Rectal smooth muscle tissue (tissue), 1 donor: ENCODE measurements around the gene MYCBP2.

Experiments used
- H3K27ac ChIP-seq: one replicate; pipeline ENCODE4 v1.7.0; 2013; ENCODE audit warnings: low read depth, low read length, inconsistent platforms
- H3K27me3 ChIP-seq: one replicate; pipeline ENCODE4 v1.7.0; 2013; ENCODE audit warnings: low read length; ENCODE audit not compliant: control insufficient read depth, insufficient read depth
- H3K36me3 ChIP-seq: one replicate; pipeline ENCODE4 v1.7.0; 2013; ENCODE audit warnings: low read length; ENCODE audit not compliant: control insufficient read depth, insufficient read depth
- H3K4me1 ChIP-seq: one replicate; pipeline ENCODE4 v1.7.0; 2013; ENCODE audit warnings: low read length; ENCODE audit not compliant: control insufficient read depth, insufficient read depth
- H3K4me3 ChIP-seq: one replicate; pipeline ENCODE4 v1.7.0; 2013; ENCODE audit warnings: low read length
- H3K9ac ChIP-seq: one replicate; pipeline ENCODE4 v1.7.0; 2013; ENCODE audit warnings: low read length

The MYCBP2 gene

GRCh38 chr13:77099415-77099814, 227.5 kb downstream of the MYCBP2 start:
- Histone ChIP-seq H3K27ac (no peak overlapping the region), H3K4me1 (no peaks in the 10 kb centered on the region), H3K9ac (no peak overlapping the region), H3K36me3 (peaks cover 6% of the 10 kb centered on the region), H3K4me3 (no peak overlapping the region), H3K27me3 (no peaks in the 10 kb centered on the region)

GRCh38 chr13:77095288-77095687, 231.6 kb downstream of the MYCBP2 start:
- H3K4me1 ChIP-seq, result no peaks in the 10 kb centered on the region
- H3K4me3 ChIP-seq, result no peak overlapping the region
- no peak overlapping the region for H3K9ac ChIP-seq
- H3K27me3 ChIP-seq, result no peaks in the 10 kb centered on the region
- H3K36me3 ChIP-seq, result peaks cover 10% of the 10 kb centered on the region
- H3K27ac ChIP-seq, result no peak overlapping the region

GRCh38 chr13:77094773-77095172, 232.1 kb downstream of the MYCBP2 start:
- no peaks in the 10 kb centered on the region for H3K27me3 ChIP-seq
- H3K9ac ChIP-seq, result no peak overlapping the region
- H3K4me3 ChIP-seq, result no peak overlapping the region
- H3K4me1 ChIP-seq, result no peaks in the 10 kb centered on the region
- H3K27ac ChIP-seq, result no peak overlapping the region
- H3K36me3 ChIP-seq, result peaks cover 10% of the 10 kb centered on the region

GRCh38 chr13:77093735-77094134, 233.2 kb downstream of the MYCBP2 start:
- peaks cover 10% of the 10 kb centered on the region for H3K36me3 ChIP-seq
- no peaks in the 10 kb centered on the region for H3K27me3 ChIP-seq
- H3K27ac ChIP-seq, result no peak overlapping the region
- no peak overlapping the region for H3K4me3 ChIP-seq
- no peak overlapping the region for H3K9ac ChIP-seq
- no peaks in the 10 kb centered on the region for H3K4me1 ChIP-seq

- Histone ChIP-seq H3K36me3 (peaks cover 7% of the 10 kb centered on the region), H3K27ac (no peak overlapping the region), H3K4me1 (no peaks in the 10 kb centered on the region), H3K9ac (no peak overlapping the region), H3K4me3 (no peak overlapping the region), H3K27me3 (no peaks in the 10 kb centered on the region)
These were observed 242.1 kb downstream of the MYCBP2 start for GRCh38 chr13:77084755-77085154.

- H3K27me3 ChIP-seq, result no peaks in the 10 kb centered on the region
- no peak overlapping the region for H3K9ac ChIP-seq
- no peak overlapping the region for H3K4me3 ChIP-seq
- no peaks in the 10 kb centered on the region for H3K4me1 ChIP-seq
- no peak overlapping the region for H3K27ac ChIP-seq
- H3K36me3 ChIP-seq, result peaks cover 3% of the 10 kb centered on the region
These were observed 246.9 kb downstream of the MYCBP2 start for GRCh38 chr13:77079902-77080413.

- Histone ChIP-seq H3K4me1 (no peaks in the 10 kb centered on the region), H3K36me3 (peaks cover 10% of the 10 kb centered on the region), H3K27ac (no peak overlapping the region)
These were observed 259.4 kb downstream of the MYCBP2 start for GRCh38 chr13:77067519-77067918.

GRCh38 chr13:77065461-77066147, 261.3 kb downstream of the MYCBP2 start:
- Histone ChIP-seq H3K4me3 (no peak overlapping the region), H3K36me3 (peaks cover 10% of the 10 kb centered on the region), H3K27me3 (no peaks in the 10 kb centered on the region), H3K27ac (no peak overlapping the region), H3K9ac (no peak overlapping the region), H3K4me1 (no peaks in the 10 kb centered on the region)

More at GRCh38 chr13:77067519-77067918, 259.4 kb downstream of the MYCBP2 start:
- H3K4me3 ChIP-seq, result no peak overlapping the region
- H3K27me3 ChIP-seq, result no peaks in the 10 kb centered on the region
- no peak overlapping the region for H3K9ac ChIP-seq

GRCh38 chr13:77062097-77062496, 264.8 kb downstream of the MYCBP2 start:
- Histone ChIP-seq H3K27ac (no peak overlapping the region), H3K9ac (no peak overlapping the region), H3K27me3 (no peaks in the 10 kb centered on the region), H3K4me1 (no peaks in the 10 kb centered on the region), H3K36me3 (peaks cover 7% of the 10 kb centered on the region), H3K4me3 (no peak overlapping the region)

- Histone ChIP-seq H3K4me3 (no peak overlapping the region), H3K9ac (no peak overlapping the region), H3K36me3 (peaks cover 7% of the 10 kb centered on the region), H3K27ac (no peak overlapping the region), H3K4me1 (no peaks in the 10 kb centered on the region), H3K27me3 (no peaks in the 10 kb centered on the region)
These were observed 265.5 kb downstream of the MYCBP2 start for GRCh38 chr13:77061362-77061761.

- no peak overlapping the region for H3K9ac ChIP-seq
- H3K4me3 ChIP-seq, result no peak overlapping the region
- no peaks in the 10 kb centered on the region for H3K4me1 ChIP-seq
- peaks cover 10% of the 10 kb centered on the region for H3K36me3 ChIP-seq
- H3K27ac ChIP-seq, result no peak overlapping the region
- H3K27me3 ChIP-seq, result no peaks in the 10 kb centered on the region
These were observed 270.0 kb downstream of the MYCBP2 start for GRCh38 chr13:77056886-77057285.

- peaks cover 12% of the 10 kb centered on the region for H3K36me3 ChIP-seq
- no peak overlapping the region for H3K9ac ChIP-seq
- no peak overlapping the region for H3K4me3 ChIP-seq
- no peaks in the 10 kb centered on the region for H3K4me1 ChIP-seq
- H3K27ac ChIP-seq, result no peak overlapping the region
- no peaks in the 10 kb centered on the region for H3K27me3 ChIP-seq
These were observed 270.5 kb downstream of the MYCBP2 start for GRCh38 chr13:77056382-77056781.

GRCh38 chr13:77055158-77055557, 271.7 kb downstream of the MYCBP2 start:
- Histone ChIP-seq H3K27ac (no peak overlapping the region), H3K9ac (no peak overlapping the region), H3K4me1 (no peaks in the 10 kb centered on the region), H3K27me3 (no peaks in the 10 kb centered on the region), H3K36me3 (peaks cover 12% of the 10 kb centered on the region), H3K4me3 (no peak overlapping the region)
